GM23338 (cell line): ENCODE measurements around the gene MLLT3. TPM values are rescaled to one million over a fixed set of nuclear protein-coding genes. Genes with fewer than 3 reads are reported as not detected.

Source experiments
- ATAC-seq: fragments of 200-7000 bp; cut with Tn5 transposase; 3 replicates; pipeline ENCODE4 v1.9.1; 2020
- DNase-seq: peaks from one replicate; pipeline ENCODE4 v3.0.0-alpha.2; 2015; ENCODE audit warnings: low spot score
- H2AFZ ChIP-seq: fragments of 200-600 bp; sonication (generic); 2 replicates; pipeline ENCODE4 v1.8.0; 2016; ENCODE audit warnings: antibody characterized with exemption, mild to moderate bottlenecking, moderate library complexity
- H3F3A ChIP-seq: fragments of 200-600 bp; sonication (generic); replicated peaks from 2 replicates; pipeline ENCODE4 v1.8.0; 2017; ENCODE audit warnings: antibody characterized with exemption, mixed run types, low read depth
- H3K27ac ChIP-seq: fragments of 200-600 bp; sonication (generic); 2 replicates; pipeline ENCODE4 v1.6.1; 2016; ENCODE audit warnings: low read depth
- H3K27me3 ChIP-seq: fragments of 200-600 bp; sonication (generic); 2 replicates; pipeline ENCODE4 v1.8.0; 2016; ENCODE audit warnings: mild to moderate bottlenecking, mixed run types, moderate library complexity; ENCODE audit not compliant: insufficient read depth
- H3K36me3 ChIP-seq: fragments of 200-600 bp; sonication (generic); 2 replicates; pipeline ENCODE4 v1.8.0; 2016; ENCODE audit warnings: mild to moderate bottlenecking; ENCODE audit not compliant: insufficient read depth
- H3K4me1 ChIP-seq: fragments of 200-600 bp; sonication (generic); 2 replicates; pipeline ENCODE4 v1.8.0; 2016; ENCODE audit warnings: mild to moderate bottlenecking, moderate library complexity; ENCODE audit not compliant: insufficient read depth
- H3K4me2 ChIP-seq: fragments of 200-600 bp; sonication (generic); 2 replicates; pipeline ENCODE4 v1.7.1; 2017; ENCODE audit warnings: mixed run types
- H3K4me3 ChIP-seq: fragments of 200-600 bp; sonication (generic); 2 replicates; pipeline ENCODE4 v1.6.1; 2016; ENCODE audit warnings: mixed run types
- H3K79me2 ChIP-seq: fragments of 200-600 bp; sonication (generic); replicated peaks from 2 replicates; pipeline ENCODE4 v1.8.0; 2017; ENCODE audit warnings: mild to moderate bottlenecking; ENCODE audit not compliant: insufficient read depth
- H3K9me2 ChIP-seq: fragments of 200-600 bp; sonication (generic); 2 replicates; pipeline ENCODE4 v1.8.0; 2017; ENCODE audit not compliant: insufficient read depth
- H4K20me1 ChIP-seq: fragments of 200-600 bp; sonication (generic); replicated peaks from 2 replicates; pipeline ENCODE4 v1.8.0; 2017; ENCODE audit warnings: mild to moderate bottlenecking; ENCODE audit not compliant: insufficient read depth
- H3K27ac Mint-ChIP-seq: 2 replicates; pipeline ENCODE4 v1.8.0; 2020; ENCODE audit warnings: inconsistent platforms, mild to moderate bottlenecking, moderate library complexity, mixed read lengths
- H3K27me3 Mint-ChIP-seq: 3 replicates; pipeline ENCODE4 v1.8.0; 2022; ENCODE audit warnings: low read depth, mild to moderate bottlenecking, moderate library complexity, mixed read lengths, inconsistent platforms; ENCODE audit not compliant: insufficient read depth, poor library complexity
- H3K36me3 Mint-ChIP-seq: 3 replicates; pipeline ENCODE4 v1.8.0; 2021; ENCODE audit warnings: low read depth, mild to moderate bottlenecking, inconsistent platforms, moderate library complexity, mixed read lengths
- H3K4me1 Mint-ChIP-seq: 3 replicates; pipeline ENCODE4 v1.8.0; 2020; ENCODE audit warnings: mild to moderate bottlenecking, inconsistent platforms, mixed read lengths
- H3K4me3 Mint-ChIP-seq: 3 replicates; pipeline ENCODE4 v1.8.0; 2021; ENCODE audit warnings: moderate library complexity, mild to moderate bottlenecking, inconsistent platforms, mixed read lengths
- H3K9me3 Mint-ChIP-seq: 3 replicates; pipeline ENCODE4 v1.8.0; 2020; ENCODE audit warnings: moderate library complexity, mild to moderate bottlenecking, inconsistent platforms, mixed read lengths
- CREB1 ChIP-seq: fragments of 250-450 bp; sonication (Bioruptor Pico); IDR thresholded peaks from 2 replicates; pipeline ENCODE4 v1.5.0; 2020; ENCODE audit warnings: low read depth, mild to moderate bottlenecking, moderate library complexity
- CTCF ChIP-seq, 2 experiments: fragments of 200-600 bp in 1 of 2; sonication (generic) in 1 of 2; conservative IDR thresholded peaks; 2 replicates each; pipeline versions ENCODE4 v1.5.1 to v1.6.1; 2016 to 2017; ENCODE audit warnings: antibody characterized with exemption in 2 of 2, low read depth in 2 of 2, mild to moderate bottlenecking in 2 of 2, moderate library complexity in 1 of 2
- ETS1 ChIP-seq: IDR thresholded peaks from 2 replicates; pipeline ENCODE4 v1.6.1; 2016; ENCODE audit warnings: antibody characterized with exemption
- JUNB ChIP-seq: IDR thresholded peaks from one replicate; pipeline ENCODE4 v1.6.1; 2016; ENCODE audit warnings: antibody characterized with exemption; ENCODE audit not compliant: unreplicated experiment
- STAT1 ChIP-seq: IDR thresholded peaks from one replicate; pipeline ENCODE4 v1.6.1; 2016; ENCODE audit warnings: antibody characterized with exemption; ENCODE audit not compliant: unreplicated experiment
- ZNF114 ChIP-seq: fragments of 250-450 bp; sonication (Bioruptor Pico); IDR thresholded peaks from 2 replicates; pipeline ENCODE4 v1.5.0; 2020; ENCODE audit warnings: mild to moderate bottlenecking, moderate library complexity
- ZNF462 ChIP-seq: fragments of 250-450 bp; sonication (Bioruptor Pico); IDR thresholded peaks from 2 replicates; pipeline ENCODE4 v1.5.0; 2020; ENCODE audit warnings: mild to moderate bottlenecking, moderate library complexity
- polyA plus RNA-seq: library from polyadenylated mRNA; unstranded; fragments of >200 nt; fragmentation: Nextera tagmentation; extraction: Ambion mirVana; gene quantifications from 2 replicates; pipeline ENCODE4 v1.2.1, GENCODE V29; 2016
- total RNA-seq: library from RNA; depleted of rRNA; stranded (reverse); fragments of >200 nt; shearing (Covaris generic); gene quantifications from 2 replicates; pipeline ENCODE4 v1.2.3, GENCODE V29; 2014

MLLT3 gene
- total and polyA plus RNA-seq, 2 experiments from 2014 or later = 7.5 to 9.5 TPM

- Histone ChIP-seq H3K27ac (no peak overlapping the region), H3K4me3 (no peak overlapping the region), H3K27me3 (no peaks in the 10 kb centered on the region), H3K4me2 (no peak overlapping the region), H3K79me2 (no peaks in the 10 kb centered on the region), H3K4me1 (peaks cover 15% of the 10 kb centered on the region), H3K9me2 (0 out of 2 replicates have a peak, but pooled peaks cover 3% of the 10 kb centered on the region), H2AFZ (no peak overlapping the region), H3K36me3 (no peaks in the 10 kb centered on the region), H4K20me1 (no peaks in the 10 kb centered on the region), H3F3A (no peaks in the 10 kb centered on the region)
- ATAC-seq (no peak), DNase-seq (no peak)
- H3K27me3 Mint-ChIP-seq = no peaks in the 10 kb centered on the region
- no peak for TF ChIP-seq CREB1 (CRISPR knock-in tag)
- TF ChIP-seq ZNF114 = no peak
- no peak for TF ChIP-seq STAT1
- TF ChIP-seq JUNB = no peak
- TF ChIP-seq ETS1 = no peak
- TF ChIP-seq ZNF462 (CRISPR knock-in tag) = no peak
- no peak for TF ChIP-seq CTCF (conservative IDR thresholded peaks at IDR 0.05; ENCODE audit: low read depth in 2 of 2)
- H3K36me3 Mint-ChIP-seq = no peaks in the 10 kb centered on the region
- H3K9me3 Mint-ChIP-seq = no peaks in the 10 kb centered on the region
- H3K4me3 Mint-ChIP-seq = no peak overlapping the region
- H3K27ac Mint-ChIP-seq = no peak overlapping the region
- H3K4me1 Mint-ChIP-seq = peaks cover 19% of the 10 kb centered on the region
Observed at GRCh38 chr9:20446248-20446647, 176.1 kb downstream of the MLLT3 start.
